PC-9 (cell line): Measurements from ENCODE around the gene MYO16.

Source experiments
- EZH2 ChIP-seq: fragments of 200-600 bp; sonication (generic); IDR thresholded peaks from 2 replicates; pipeline ENCODE4 v1.8.0; 2017; ENCODE audit warnings: antibody characterized with exemption, low read depth
- TF ChIP-seq, protein P1 (sequence below): fragments of 200-600 bp; sonication (generic); conservative IDR thresholded peaks from 2 replicates; pipeline ENCODE4 v1.6.1; 2017; ENCODE audit warnings: mixed run types, antibody characterized with exemption, mild to moderate bottlenecking, moderate library complexity

DNA sequence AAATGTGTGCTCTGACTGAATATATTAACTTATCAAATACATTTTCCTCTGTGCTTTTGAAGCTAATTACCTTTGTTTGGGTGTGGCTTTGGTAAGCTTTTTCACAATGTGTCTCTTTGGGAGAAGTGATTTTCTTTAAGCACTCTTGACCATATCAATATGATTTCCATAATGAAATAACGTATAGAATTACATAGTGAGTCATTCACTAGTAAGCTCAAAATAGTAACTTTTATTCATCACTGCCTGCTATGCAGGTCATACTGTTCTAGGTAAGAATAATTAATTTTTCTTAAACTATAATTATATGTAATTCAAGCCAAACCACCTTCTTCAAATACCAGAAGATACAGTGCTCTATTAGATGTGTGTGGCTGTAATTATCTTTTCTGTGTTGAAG, 480.7 kb downstream of the MYO16 start:
- TF ChIP-seq, protein P1, sequence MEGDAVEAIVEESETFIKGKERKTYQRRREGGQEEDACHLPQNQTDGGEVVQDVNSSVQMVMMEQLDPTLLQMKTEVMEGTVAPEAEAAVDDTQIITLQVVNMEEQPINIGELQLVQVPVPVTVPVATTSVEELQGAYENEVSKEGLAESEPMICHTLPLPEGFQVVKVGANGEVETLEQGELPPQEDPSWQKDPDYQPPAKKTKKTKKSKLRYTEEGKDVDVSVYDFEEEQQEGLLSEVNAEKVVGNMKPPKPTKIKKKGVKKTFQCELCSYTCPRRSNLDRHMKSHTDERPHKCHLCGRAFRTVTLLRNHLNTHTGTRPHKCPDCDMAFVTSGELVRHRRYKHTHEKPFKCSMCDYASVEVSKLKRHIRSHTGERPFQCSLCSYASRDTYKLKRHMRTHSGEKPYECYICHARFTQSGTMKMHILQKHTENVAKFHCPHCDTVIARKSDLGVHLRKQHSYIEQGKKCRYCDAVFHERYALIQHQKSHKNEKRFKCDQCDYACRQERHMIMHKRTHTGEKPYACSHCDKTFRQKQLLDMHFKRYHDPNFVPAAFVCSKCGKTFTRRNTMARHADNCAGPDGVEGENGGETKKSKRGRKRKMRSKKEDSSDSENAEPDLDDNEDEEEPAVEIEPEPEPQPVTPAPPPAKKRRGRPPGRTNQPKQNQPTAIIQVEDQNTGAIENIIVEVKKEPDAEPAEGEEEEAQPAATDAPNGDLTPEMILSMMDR = no peak
- no peak for TF ChIP-seq EZH2
